ENCODE data around the gene ZNF93.
A peak's percentile ranks its signal among the peaks of the same experiment; 100 is the strongest.
"Not testable (repeated sequence)": the region's sequence is repeated elsewhere in the genome, so short reads cannot be mapped to it uniquely, and the experiment has no call there.

Gene ZNF93

DNA sequence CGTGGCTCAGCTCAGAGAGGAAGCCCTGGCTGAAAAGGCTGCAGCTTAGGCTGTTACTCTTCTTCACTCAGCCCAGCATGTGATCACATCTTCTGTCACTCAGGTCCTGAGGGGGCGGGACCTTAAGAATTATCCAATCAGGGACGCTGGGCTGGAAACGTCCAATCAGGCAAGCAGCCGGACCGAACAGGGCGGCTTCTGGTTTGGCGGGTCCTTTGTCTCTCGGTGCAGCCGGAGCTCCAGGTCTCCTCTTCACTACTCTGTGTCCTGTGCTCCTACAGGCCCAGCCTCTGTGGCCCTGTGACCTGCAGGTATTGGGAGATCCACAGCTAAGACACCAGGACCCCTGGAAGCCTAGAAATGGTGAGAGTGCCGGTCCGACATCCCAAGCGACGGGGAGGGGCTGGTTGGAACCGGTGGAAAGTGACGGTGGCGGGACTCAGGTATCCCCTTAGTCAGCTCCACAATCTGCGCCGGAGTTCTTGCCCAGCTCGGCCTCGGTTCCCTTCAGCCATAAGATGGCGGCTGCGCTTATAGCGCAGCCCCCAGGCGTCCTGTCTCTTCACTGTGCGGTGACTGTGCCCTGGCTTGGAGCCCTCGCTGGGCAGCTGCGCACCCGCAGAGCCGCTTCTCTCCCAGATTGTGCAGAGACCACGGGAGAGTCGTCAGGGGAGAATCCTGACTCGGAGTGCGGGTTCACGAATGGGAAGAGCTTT is at the start of gene ZNF93:
Gene ZNF93 (plus strand): TSS at position 218 of the 716 bp plus-strand sequence. CDS start 143 bp downstream, at position 361.
- peaks cover 32% of the 10 kb centered on the region; the same call in 1 of the 2 replicates for H3K36me3 ChIP-seq (ENCODE audit: insufficient read depth, low read depth, low read length)
- peaks cover 7% of the 10 kb centered on the region for H3K4me1 ChIP-seq (ENCODE audit: insufficient read depth, low read length)
- H3K9me3 ChIP-seq (ENCODE audit: insufficient read depth, low read depth, low read length), result no peaks in the 10 kb centered on the region; the same call in 1 of the 2 replicates
- peak within 1 kb of the TSS; percentile 97 for H3K9ac ChIP-seq (ENCODE audit: low read depth, low read length)
- H3K27me3 ChIP-seq (ENCODE audit: insufficient read depth, low read length), result no peaks in the 10 kb centered on the region
- peak within 1 kb of the TSS; percentile 68 for H3K27ac ChIP-seq (ENCODE audit: low read length)
- H3K4me3 ChIP-seq (ENCODE audit: low read length), result peak within 1 kb of the TSS; percentile 95

GRCh38 chr19:19851740-19852139 is 49.0 kb upstream of the ZNF93 start:
- H3K27me3 ChIP-seq (ENCODE audit: insufficient read depth, low read length); H3K9ac ChIP-seq (ENCODE audit: low read depth, low read length); H3K4me1 ChIP-seq (ENCODE audit: insufficient read depth, low read length); H3K27ac ChIP-seq (ENCODE audit: low read length); H3K36me3 ChIP-seq (ENCODE audit: insufficient read depth, low read depth, low read length); H3K4me3 ChIP-seq (ENCODE audit: low read length); H3K9me3 ChIP-seq (ENCODE audit: insufficient read depth, low read depth, low read length): not testable (repeated sequence)

DNA sequence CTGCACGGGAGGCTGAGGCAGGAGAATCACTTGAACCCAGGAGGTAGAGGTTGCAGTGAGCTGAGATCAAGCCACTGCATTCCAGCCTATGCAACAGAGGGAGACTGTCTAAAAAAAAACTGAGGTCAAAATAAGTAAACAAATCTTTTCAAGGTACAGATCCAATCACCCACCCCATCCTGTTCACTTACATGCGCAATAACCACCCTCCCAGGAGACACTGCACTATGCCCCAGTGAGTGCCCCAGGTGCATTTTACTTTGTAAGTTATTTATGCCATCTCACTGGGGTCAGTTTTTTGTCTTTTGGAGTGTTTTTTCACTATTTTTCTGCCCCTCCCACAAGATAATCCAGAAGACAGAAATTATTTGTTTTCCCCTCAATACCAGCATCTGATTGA is 42.0 kb upstream of the ZNF93 start:
- Histone ChIP-seq H3K4me1 (ENCODE audit: insufficient read depth, low read length) (no peaks in the 10 kb centered on the region), H3K9ac (ENCODE audit: low read depth, low read length) (no peak overlapping the region), H3K36me3 (ENCODE audit: insufficient read depth, low read depth, low read length) (no peaks in the 10 kb centered on the region), H3K4me3 (ENCODE audit: low read length) (no peak overlapping the region), H3K9me3 (ENCODE audit: insufficient read depth, low read depth, low read length) (peaks cover 3% of the 10 kb centered on the region; the same call in 1 of the 2 replicates), H3K27ac (ENCODE audit: low read length) (no peak overlapping the region), H3K27me3 (ENCODE audit: insufficient read depth, low read length) (no peaks in the 10 kb centered on the region)

DNA sequence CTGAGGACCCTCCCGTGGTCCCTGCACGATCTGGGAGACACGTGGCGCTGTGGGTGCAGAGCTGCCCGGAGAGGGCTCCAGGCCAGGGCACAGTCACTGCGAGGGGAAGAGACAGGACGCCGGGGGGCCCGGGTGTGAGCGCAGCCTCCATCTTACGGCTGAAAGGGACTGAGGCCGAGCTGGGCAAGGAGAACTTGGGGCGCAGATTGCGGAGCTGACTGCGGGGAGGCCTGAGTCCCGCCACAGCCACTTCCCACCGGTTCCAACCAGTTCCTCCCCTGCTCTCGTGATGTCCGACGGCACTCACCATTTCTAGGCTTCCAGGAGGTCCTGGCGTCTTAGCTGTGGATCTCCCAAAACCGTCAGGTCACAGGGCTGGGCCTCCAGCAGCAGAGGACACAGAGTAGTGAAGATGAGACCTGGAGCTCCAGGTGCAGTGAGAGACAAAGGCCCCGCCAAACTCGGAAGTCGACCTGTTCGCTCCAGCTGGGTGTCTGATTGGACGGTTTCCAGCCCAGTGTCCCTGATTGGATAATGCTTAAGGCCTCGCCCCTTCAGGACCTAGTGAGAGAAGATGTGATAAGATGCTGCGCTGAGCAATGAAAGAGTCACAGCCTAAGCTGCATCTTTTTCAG is 39.9 kb upstream of the ZNF93 start:
- H3K4me1 ChIP-seq (ENCODE audit: insufficient read depth, low read length), result no peaks in the 10 kb centered on the region
- H3K4me3 ChIP-seq (ENCODE audit: low read length), result no peak overlapping the region; the same call in 1 of the 2 replicates
- H3K27me3 ChIP-seq (ENCODE audit: insufficient read depth, low read length), result no peaks in the 10 kb centered on the region
- peaks cover 3% of the 10 kb centered on the region; the same call in 1 of the 2 replicates for H3K9me3 ChIP-seq (ENCODE audit: insufficient read depth, low read depth, low read length)
- no peak overlapping the region for H3K27ac ChIP-seq (ENCODE audit: low read length)
- no peak overlapping the region for H3K9ac ChIP-seq (ENCODE audit: low read depth, low read length)
- H3K36me3 ChIP-seq (ENCODE audit: insufficient read depth, low read depth, low read length), result no peaks in the 10 kb centered on the region

- H3K27ac ChIP-seq (ENCODE audit: low read length), result peak within 1 kb of the TSS; percentile 96
- H3K9me3 ChIP-seq (ENCODE audit: insufficient read depth, low read depth, low read length), result no peaks in the 10 kb centered on the region
- H3K4me1 ChIP-seq (ENCODE audit: insufficient read depth, low read length), result no peaks in the 10 kb centered on the region; the same call in 1 of the 2 replicates
- peak within 1 kb of the TSS; percentile 99 for H3K4me3 ChIP-seq (ENCODE audit: low read length)
- no peaks in the 10 kb centered on the region for H3K27me3 ChIP-seq (ENCODE audit: insufficient read depth, low read length)
- peaks cover 10% of the 10 kb centered on the region; the same call in 1 of the 2 replicates for H3K36me3 ChIP-seq (ENCODE audit: insufficient read depth, low read depth, low read length)
- peak within 1 kb of the TSS; percentile 99 for H3K9ac ChIP-seq (ENCODE audit: low read depth, low read length)
Observed at GRCh38 chr19:19865750-19866610, 34.8 kb upstream of the ZNF93 start, which contains the start of gene ZNF253. ZNF253 (plus strand) TSS chr19:19865882; CDS start chr19:19865997, 115 bp downstream.

- peaks cover 17% of the 10 kb centered on the region for H3K36me3 ChIP-seq (ENCODE audit: insufficient read depth, low read depth, low read length)
- H3K9ac ChIP-seq (ENCODE audit: low read depth, low read length), result peak overlapping the region; percentile 99
- H3K9me3 ChIP-seq (ENCODE audit: insufficient read depth, low read depth, low read length), result no peaks in the 10 kb centered on the region
- peak overlapping the region; percentile 96 for H3K27ac ChIP-seq (ENCODE audit: low read length)
- no peaks in the 10 kb centered on the region; the same call in 1 of the 2 replicates for H3K4me1 ChIP-seq (ENCODE audit: insufficient read depth, low read length)
- peak overlapping the region; percentile 99 for H3K4me3 ChIP-seq (ENCODE audit: low read length)
- H3K27me3 ChIP-seq (ENCODE audit: insufficient read depth, low read length), result no peaks in the 10 kb centered on the region
Observed at GRCh38 chr19:19866611-19867248, 34.0 kb upstream of the ZNF93 start.

DNA sequence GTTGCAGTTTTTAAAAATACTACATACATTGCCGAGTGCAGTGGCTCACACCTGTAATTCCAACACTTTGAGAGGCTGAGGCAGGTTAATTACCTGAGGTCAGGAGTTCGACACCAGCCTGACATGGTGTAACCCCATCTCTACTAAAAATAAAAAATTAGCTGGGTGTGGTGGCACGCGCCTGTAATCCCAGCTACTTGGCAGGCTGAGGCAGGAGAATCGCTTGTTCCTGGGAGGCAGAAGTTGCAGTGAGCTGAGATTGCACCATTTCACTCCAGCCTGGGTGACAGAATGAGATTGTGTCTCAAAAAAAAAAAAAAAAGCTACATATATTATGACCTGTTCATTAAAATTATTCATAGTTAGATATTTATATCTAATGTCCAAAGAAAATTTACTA is 30.7 kb upstream of the ZNF93 start:
- H3K27ac ChIP-seq (ENCODE audit: low read length); H3K9me3 ChIP-seq (ENCODE audit: insufficient read depth, low read depth, low read length); H3K27me3 ChIP-seq (ENCODE audit: insufficient read depth, low read length); H3K4me1 ChIP-seq (ENCODE audit: insufficient read depth, low read length); H3K9ac ChIP-seq (ENCODE audit: low read depth, low read length); H3K4me3 ChIP-seq (ENCODE audit: low read length): not testable (repeated sequence)
- peaks cover 45% of the 10 kb centered on the region for H3K36me3 ChIP-seq (ENCODE audit: insufficient read depth, low read depth, low read length)

DNA sequence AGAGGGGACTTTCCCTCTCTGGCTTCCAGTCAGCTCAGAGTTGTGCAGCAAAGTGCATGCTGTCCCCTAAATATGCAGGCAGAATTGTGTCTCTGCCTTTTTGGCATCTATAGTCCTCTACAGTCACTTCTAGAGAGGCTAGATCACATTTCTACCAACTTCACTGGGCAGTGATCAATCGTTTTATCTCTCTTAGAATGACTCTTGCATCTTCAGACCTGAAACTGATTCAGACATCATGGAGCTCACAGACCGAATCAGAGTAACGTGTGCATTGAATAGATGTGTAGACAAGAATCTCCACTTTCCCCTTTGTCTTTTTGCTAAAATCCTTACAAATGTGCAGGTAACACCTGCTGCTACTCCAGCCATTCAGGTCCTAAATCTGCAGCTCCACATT is 28.8 kb upstream of the ZNF93 start:
- Histone ChIP-seq H3K27ac (ENCODE audit: low read length) (no peak overlapping the region), H3K9ac (ENCODE audit: low read depth, low read length) (no peak overlapping the region), H3K9me3 (ENCODE audit: insufficient read depth, low read depth, low read length) (no peaks in the 10 kb centered on the region; the same call in 1 of the 2 replicates), H3K27me3 (ENCODE audit: insufficient read depth, low read length) (no peaks in the 10 kb centered on the region), H3K4me1 (ENCODE audit: insufficient read depth, low read length) (no peaks in the 10 kb centered on the region; the same call in 1 of the 2 replicates), H3K36me3 (ENCODE audit: insufficient read depth, low read depth, low read length) (peaks cover 46% of the 10 kb centered on the region), H3K4me3 (ENCODE audit: low read length) (no peak overlapping the region)

GRCh38 chr19:19873381-19873780 is 27.4 kb upstream of the ZNF93 start:
- Histone ChIP-seq H3K4me1 (ENCODE audit: insufficient read depth, low read length) (no peaks in the 10 kb centered on the region; the same call in 1 of the 2 replicates), H3K27me3 (ENCODE audit: insufficient read depth, low read length) (no peaks in the 10 kb centered on the region), H3K36me3 (ENCODE audit: insufficient read depth, low read depth, low read length) (peaks cover 54% of the 10 kb centered on the region), H3K9ac (ENCODE audit: low read depth, low read length) (no peak overlapping the region), H3K4me3 (ENCODE audit: low read length) (no peak overlapping the region), H3K9me3 (ENCODE audit: insufficient read depth, low read depth, low read length) (no peaks in the 10 kb centered on the region; the same call in 1 of the 2 replicates), H3K27ac (ENCODE audit: low read length) (no peak overlapping the region)

DNA sequence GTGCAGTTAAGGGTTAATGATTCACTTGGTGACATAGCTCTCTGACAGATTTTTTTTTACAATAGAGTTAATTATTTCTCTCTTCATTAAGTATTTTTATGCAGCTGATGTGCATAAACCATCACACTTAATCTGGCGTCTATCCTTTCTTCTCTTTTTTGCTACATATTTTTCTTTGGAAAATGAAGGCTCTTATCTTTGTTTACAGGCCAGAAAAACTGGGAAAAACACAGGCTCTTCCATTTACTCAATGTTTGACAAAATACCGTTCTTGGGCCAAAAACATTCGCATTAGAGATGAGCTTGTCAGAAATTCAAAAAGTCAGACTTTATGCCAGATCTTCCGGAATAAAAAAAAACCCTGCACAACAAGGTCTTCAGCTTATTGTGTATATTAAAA is 23.0 kb upstream of the ZNF93 start:
- Histone ChIP-seq H3K36me3 (ENCODE audit: insufficient read depth, low read depth, low read length) (peaks cover 66% of the 10 kb centered on the region), H3K27me3 (ENCODE audit: insufficient read depth, low read length) (no peaks in the 10 kb centered on the region), H3K4me3 (ENCODE audit: low read length) (no peak overlapping the region), H3K9me3 (ENCODE audit: insufficient read depth, low read depth, low read length) (peaks cover 9% of the 10 kb centered on the region), H3K4me1 (ENCODE audit: insufficient read depth, low read length) (no peaks in the 10 kb centered on the region), H3K9ac (ENCODE audit: low read depth, low read length) (no peak overlapping the region), H3K27ac (ENCODE audit: low read length) (no peak overlapping the region)

DNA sequence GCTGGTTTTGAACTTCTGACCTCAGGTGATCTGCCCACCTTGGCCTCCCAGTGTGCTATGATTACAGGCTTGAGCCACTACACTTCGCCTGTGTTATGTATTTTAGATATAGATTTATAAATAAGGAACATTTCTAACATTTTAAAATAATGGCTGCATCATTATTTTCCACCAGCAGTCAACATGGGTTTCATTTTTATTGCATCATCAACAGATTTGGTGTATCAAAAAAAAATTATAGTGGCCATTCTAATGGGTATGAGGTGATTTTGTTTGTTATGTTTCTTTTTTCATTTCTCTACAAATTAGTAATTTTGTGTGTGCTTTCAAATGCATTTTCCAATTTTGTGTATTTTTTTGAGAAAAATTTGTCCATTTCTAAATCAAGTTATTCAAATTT is 16.2 kb upstream of the ZNF93 start:
- no peak overlapping the region for H3K9ac ChIP-seq (ENCODE audit: low read depth, low read length)
- peaks cover 58% of the 10 kb centered on the region for H3K9me3 ChIP-seq (ENCODE audit: insufficient read depth, low read depth, low read length)
- no peak overlapping the region for H3K4me3 ChIP-seq (ENCODE audit: low read length)
- peaks cover 86% of the 10 kb centered on the region for H3K36me3 ChIP-seq (ENCODE audit: insufficient read depth, low read depth, low read length)
- H3K27me3 ChIP-seq (ENCODE audit: insufficient read depth, low read length), result no peaks in the 10 kb centered on the region
- H3K27ac ChIP-seq (ENCODE audit: low read length), result no peak overlapping the region
- H3K4me1 ChIP-seq (ENCODE audit: insufficient read depth, low read length), result no peaks in the 10 kb centered on the region

Data from iPS-20b (cell line).